ENCODE results near the gene SLC22A23.

The SLC22A23 gene

DNA sequence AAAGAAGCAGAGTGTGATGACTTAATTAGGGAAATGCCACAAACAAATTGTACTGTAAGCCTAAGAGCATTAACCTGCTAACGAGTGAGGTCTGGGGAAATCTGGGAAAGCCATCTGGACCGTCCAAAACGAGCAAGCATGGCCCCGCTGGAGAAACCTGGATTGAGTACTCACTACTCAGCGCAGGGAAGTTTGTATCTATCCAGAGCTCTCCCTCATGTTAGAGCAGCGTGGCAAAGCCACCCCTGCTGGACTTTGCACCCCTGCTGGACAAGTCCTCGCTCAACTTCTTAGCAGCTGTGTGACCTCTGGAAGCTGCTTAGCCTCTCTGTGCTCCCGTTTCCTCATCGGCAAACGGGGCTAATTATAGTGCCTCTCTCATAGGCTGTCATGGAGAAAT is 160.8 kb downstream of the SLC22A23 start:
- Histone ChIP-seq H3K9ac (ENCODE audit: low read length) (no peak overlapping the region), H3K79me2 (ENCODE audit: low read length) (no peaks in the 10 kb centered on the region), H3K4me3 (ENCODE audit: low read length) (no peak overlapping the region), H4K20me1 (ENCODE audit: insufficient read depth, low read length) (no peaks in the 10 kb centered on the region), H3K9me3 (ENCODE audit: insufficient read depth, low read length) (no peaks in the 10 kb centered on the region), H3K4me1 (ENCODE audit: low read length) (no peaks in the 10 kb centered on the region), H3K36me3 (replicated peaks; ENCODE audit: low read depth, low read length) (no peaks in the 10 kb centered on the region), H2AFZ (ENCODE audit: low read depth, low read length) (no peak overlapping the region), H3K27ac (ENCODE audit: low read length) (no peak overlapping the region), H3K27me3 (ENCODE audit: low read depth, low read length) (no peaks in the 10 kb centered on the region), H3K4me2 (ENCODE audit: low read length) (no peak overlapping the region)
- TF ChIP-seq EZH2phosphoT487 (IDR thresholded peaks at IDR 0.05; ENCODE audit: low read depth), result no peak
- TF ChIP-seq, protein P1, sequence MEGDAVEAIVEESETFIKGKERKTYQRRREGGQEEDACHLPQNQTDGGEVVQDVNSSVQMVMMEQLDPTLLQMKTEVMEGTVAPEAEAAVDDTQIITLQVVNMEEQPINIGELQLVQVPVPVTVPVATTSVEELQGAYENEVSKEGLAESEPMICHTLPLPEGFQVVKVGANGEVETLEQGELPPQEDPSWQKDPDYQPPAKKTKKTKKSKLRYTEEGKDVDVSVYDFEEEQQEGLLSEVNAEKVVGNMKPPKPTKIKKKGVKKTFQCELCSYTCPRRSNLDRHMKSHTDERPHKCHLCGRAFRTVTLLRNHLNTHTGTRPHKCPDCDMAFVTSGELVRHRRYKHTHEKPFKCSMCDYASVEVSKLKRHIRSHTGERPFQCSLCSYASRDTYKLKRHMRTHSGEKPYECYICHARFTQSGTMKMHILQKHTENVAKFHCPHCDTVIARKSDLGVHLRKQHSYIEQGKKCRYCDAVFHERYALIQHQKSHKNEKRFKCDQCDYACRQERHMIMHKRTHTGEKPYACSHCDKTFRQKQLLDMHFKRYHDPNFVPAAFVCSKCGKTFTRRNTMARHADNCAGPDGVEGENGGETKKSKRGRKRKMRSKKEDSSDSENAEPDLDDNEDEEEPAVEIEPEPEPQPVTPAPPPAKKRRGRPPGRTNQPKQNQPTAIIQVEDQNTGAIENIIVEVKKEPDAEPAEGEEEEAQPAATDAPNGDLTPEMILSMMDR (IDR thresholded peaks at IDR 0.05; ENCODE audit: low read depth, low read length), result no peak

GRCh38 chr6:3294921-3295871 is 161.7 kb downstream of the SLC22A23 start:
- Histone ChIP-seq H3K9ac (ENCODE audit: low read length) (no peak overlapping the region), H3K27ac (ENCODE audit: low read length) (no peak overlapping the region), H3K4me3 (ENCODE audit: low read length) (no peak overlapping the region), H3K4me2 (ENCODE audit: low read length) (no peak overlapping the region), H4K20me1 (ENCODE audit: insufficient read depth, low read length) (no peaks in the 10 kb centered on the region), H3K9me3 (ENCODE audit: insufficient read depth, low read length) (no peaks in the 10 kb centered on the region), H3K79me2 (ENCODE audit: low read length) (no peaks in the 10 kb centered on the region), H2AFZ (ENCODE audit: low read depth, low read length) (no peak overlapping the region), H3K4me1 (ENCODE audit: low read length) (no peaks in the 10 kb centered on the region), H3K36me3 (replicated peaks; ENCODE audit: low read depth, low read length) (no peaks in the 10 kb centered on the region), H3K27me3 (ENCODE audit: low read depth, low read length) (no peaks in the 10 kb centered on the region)
- TF ChIP-seq EZH2phosphoT487 (IDR thresholded peaks at IDR 0.05; ENCODE audit: low read depth), result no peak
- TF ChIP-seq, protein P1 (IDR thresholded peaks at IDR 0.05; ENCODE audit: low read depth, low read length), result peak; percentile 33

- TF ChIP-seq EZH2phosphoT487 (IDR thresholded peaks at IDR 0.05; ENCODE audit: low read depth), result no peak
- TF ChIP-seq, protein P1 (IDR thresholded peaks at IDR 0.05; ENCODE audit: low read depth, low read length), result no peak
- Histone ChIP-seq H3K36me3 (replicated peaks; ENCODE audit: low read depth, low read length) (no peaks in the 10 kb centered on the region), H3K9ac (ENCODE audit: low read length) (no peak overlapping the region), H3K4me1 (ENCODE audit: low read length) (no peaks in the 10 kb centered on the region), H3K27ac (ENCODE audit: low read length) (no peak overlapping the region), H2AFZ (ENCODE audit: low read depth, low read length) (no peak overlapping the region), H3K27me3 (ENCODE audit: low read depth, low read length) (no peaks in the 10 kb centered on the region), H3K4me2 (ENCODE audit: low read length) (no peak overlapping the region), H4K20me1 (ENCODE audit: insufficient read depth, low read length) (no peaks in the 10 kb centered on the region), H3K79me2 (ENCODE audit: low read length) (no peaks in the 10 kb centered on the region), H3K9me3 (ENCODE audit: insufficient read depth, low read length) (no peaks in the 10 kb centered on the region), H3K4me3 (ENCODE audit: low read length) (no peak overlapping the region)
These were observed 162.5 kb downstream of the SLC22A23 start for GRCh38 chr6:3294396-3294795.

DNA sequence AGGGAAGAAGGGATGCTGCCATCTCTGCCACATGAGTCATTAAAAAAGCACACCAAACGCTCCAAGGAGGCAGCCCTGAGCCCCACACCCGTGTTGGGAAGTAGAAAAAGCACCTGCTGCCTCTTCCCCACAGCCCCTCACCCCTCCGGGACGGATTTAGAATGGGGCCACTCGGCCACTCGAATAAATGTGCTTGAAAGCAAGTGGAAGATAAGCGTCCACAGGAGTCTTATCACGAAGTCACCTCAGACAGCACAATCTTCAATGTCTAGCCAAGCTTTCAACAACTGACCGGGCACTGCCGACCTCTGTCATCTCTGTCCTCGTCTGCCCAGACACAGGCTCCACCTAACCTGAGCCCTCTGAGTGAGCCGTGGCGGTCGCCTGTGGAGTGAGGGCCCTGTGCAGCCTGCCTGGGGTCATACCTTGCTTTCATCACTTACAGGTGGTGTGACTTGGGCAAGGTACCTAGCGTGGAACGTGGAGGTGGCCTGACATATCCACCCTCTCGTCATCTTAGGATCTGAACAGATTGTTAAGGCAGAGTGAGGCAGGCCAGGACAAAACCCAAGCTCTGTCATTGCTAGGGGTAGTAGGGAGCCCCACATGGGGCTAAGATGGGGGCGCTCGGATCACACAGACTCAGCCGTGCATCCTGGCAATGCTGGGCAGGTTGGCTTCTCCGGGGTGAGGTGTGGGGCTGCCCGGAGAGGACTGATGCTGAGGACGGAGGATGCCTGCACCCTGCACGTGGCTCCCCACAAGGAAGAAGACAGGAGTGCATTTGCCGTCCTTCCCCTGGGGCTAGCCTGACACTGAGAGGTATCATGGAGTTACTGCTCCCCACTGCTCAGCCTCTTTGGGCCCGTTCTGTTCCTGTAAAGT is 163.3 kb downstream of the SLC22A23 start:
- no peak overlapping the region for H3K27ac ChIP-seq (ENCODE audit: low read length)
- no peaks in the 10 kb centered on the region for H3K9me3 ChIP-seq (ENCODE audit: insufficient read depth, low read length)
- H3K4me1 ChIP-seq (ENCODE audit: low read length), result no peaks in the 10 kb centered on the region
- no peak overlapping the region for H2AFZ ChIP-seq (ENCODE audit: low read depth, low read length)
- no peaks in the 10 kb centered on the region for H3K79me2 ChIP-seq (ENCODE audit: low read length)
- H3K9ac ChIP-seq (ENCODE audit: low read length), result no peak overlapping the region
- no peaks in the 10 kb centered on the region for H4K20me1 ChIP-seq (ENCODE audit: insufficient read depth, low read length)
- H3K36me3 ChIP-seq (replicated peaks; ENCODE audit: low read depth, low read length), result no peaks in the 10 kb centered on the region
- TF ChIP-seq EZH2phosphoT487 (IDR thresholded peaks at IDR 0.05; ENCODE audit: low read depth), result no peak
- TF ChIP-seq, protein P1 (IDR thresholded peaks at IDR 0.05; ENCODE audit: low read depth, low read length), result no peak
- H3K27me3 ChIP-seq (ENCODE audit: low read depth, low read length), result no peaks in the 10 kb centered on the region
- no peak overlapping the region for H3K4me3 ChIP-seq (ENCODE audit: low read length)
- H3K4me2 ChIP-seq (ENCODE audit: low read length), result no peak overlapping the region

All from OCI-LY3 (cell line).